ENCODE measurements around the gene RAB44. TPM values are rescaled to one million over a fixed set of nuclear protein-coding genes. Genes with fewer than 3 reads are reported as not detected.
A peak's percentile ranks its signal among the peaks of the same experiment; 100 is the strongest.

The RAB44 gene
- total RNA-seq, 1 donor from 2014 or later = 0.20 TPM

DNA sequence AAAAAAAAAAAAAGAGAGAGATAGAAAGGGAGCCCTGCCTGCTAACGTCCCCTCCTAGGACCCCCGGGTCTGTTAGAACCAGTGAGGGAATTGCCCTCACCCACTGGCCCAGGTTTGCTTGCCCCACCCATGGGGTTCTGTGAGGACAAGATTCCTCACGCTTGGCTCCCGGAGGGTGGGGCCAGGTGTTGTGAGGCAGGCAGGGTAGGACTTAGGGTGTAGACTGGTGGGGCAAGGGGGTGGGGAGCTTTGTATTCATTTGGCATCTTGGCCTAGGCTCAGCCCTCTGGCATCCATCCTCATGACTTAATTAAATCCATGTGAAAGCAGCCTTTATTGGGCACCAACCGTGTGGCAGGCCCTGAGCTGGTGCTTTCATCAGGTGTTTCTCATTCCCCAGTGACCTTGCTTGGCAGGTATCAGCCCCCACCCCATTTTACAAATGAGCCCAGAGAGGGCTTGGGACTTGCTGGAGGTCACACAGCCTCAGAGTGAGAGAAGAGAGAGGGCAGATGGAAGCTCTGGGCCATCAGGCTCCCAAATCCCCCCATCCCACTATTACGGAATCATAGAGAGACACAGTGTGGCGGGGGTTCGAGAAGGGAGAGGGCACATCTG lies 19.0 kb downstream of the RAB44 start:
- no peaks in the 10 kb centered on the region for H3K27me3 Mint-ChIP-seq
- H3K27ac Mint-ChIP-seq = no peak overlapping the region
- TF ChIP-seq, protein P1, sequence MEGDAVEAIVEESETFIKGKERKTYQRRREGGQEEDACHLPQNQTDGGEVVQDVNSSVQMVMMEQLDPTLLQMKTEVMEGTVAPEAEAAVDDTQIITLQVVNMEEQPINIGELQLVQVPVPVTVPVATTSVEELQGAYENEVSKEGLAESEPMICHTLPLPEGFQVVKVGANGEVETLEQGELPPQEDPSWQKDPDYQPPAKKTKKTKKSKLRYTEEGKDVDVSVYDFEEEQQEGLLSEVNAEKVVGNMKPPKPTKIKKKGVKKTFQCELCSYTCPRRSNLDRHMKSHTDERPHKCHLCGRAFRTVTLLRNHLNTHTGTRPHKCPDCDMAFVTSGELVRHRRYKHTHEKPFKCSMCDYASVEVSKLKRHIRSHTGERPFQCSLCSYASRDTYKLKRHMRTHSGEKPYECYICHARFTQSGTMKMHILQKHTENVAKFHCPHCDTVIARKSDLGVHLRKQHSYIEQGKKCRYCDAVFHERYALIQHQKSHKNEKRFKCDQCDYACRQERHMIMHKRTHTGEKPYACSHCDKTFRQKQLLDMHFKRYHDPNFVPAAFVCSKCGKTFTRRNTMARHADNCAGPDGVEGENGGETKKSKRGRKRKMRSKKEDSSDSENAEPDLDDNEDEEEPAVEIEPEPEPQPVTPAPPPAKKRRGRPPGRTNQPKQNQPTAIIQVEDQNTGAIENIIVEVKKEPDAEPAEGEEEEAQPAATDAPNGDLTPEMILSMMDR (IDR thresholded peaks at IDR 0.05) = no peak
- DNase-seq (no peak), ATAC-seq (ENCODE audit: low read depth) (no peak)
- POLR2A ChIA-PET = interaction anchor here (0.6 to 0.7 kb wide), 2 partner anchors 8 to 9 kb away, joined by 5 to 7 read pairs; no protein-coding TSS in a partner anchor
- H3K4me3 Mint-ChIP-seq = no peak overlapping the region
- CTCF ChIA-PET = no interaction called here
- no peaks in the 10 kb centered on the region for H3K36me3 Mint-ChIP-seq (ENCODE audit: low read depth)
- intact Hi-C loops (cut with micrococcal nuclease) = no loop called here
- H3K9me3 Mint-ChIP-seq = no peaks in the 10 kb centered on the region
- H3K4me1 Mint-ChIP-seq = peaks cover 15% of the 10 kb centered on the region

DNA sequence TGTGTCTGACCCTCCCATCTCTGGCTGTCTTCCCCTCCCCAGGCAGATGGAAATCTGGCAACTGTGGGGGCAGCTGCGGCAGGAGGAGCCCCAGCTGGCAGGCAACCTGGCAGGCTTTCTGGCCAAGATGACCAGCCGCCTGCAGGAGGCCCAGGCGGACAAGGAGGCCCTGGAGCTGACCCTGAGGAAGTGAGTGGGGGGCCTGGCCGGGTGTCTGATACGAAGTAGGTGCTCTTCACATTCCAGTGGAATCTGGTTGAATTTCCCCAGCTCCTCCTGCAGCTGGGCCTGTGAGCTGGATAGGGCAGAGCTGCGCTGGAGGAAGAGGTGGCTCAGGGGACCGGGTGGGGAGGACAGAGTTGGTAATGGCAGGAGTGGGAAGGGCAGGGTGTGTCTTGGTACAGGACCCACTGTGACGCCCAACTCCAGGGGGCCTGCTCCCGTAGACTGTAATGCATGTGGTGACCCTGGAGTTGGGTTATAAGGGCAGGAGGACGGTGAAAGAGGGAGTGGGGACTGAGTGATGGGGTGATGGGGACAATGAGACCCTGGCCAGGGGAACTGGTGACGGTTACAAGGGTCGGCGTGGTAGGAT lies 19.7 kb downstream of the RAB44 start:
- Mint-ChIP-seq H3K27ac (no peak overlapping the region), H3K27me3 (no peaks in the 10 kb centered on the region), H3K4me1 (peaks cover 15% of the 10 kb centered on the region), H3K36me3 (ENCODE audit: low read depth) (no peaks in the 10 kb centered on the region), H3K4me3 (no peak overlapping the region), H3K9me3 (no peaks in the 10 kb centered on the region)
- TF ChIP-seq, protein P1 (IDR thresholded peaks at IDR 0.05) = no peak
- ChIA-PET CTCF (no interaction called here), POLR2A (no interaction called here)
- no peak for DNase-seq
- intact Hi-C loops (cut with micrococcal nuclease) = no loop called here
- ATAC-seq (ENCODE audit: low read depth) = no peak

GRCh38 chr6:36717871-36718540 lies 20.4 kb downstream of the RAB44 start:
- Mint-ChIP-seq H3K27ac (no peak overlapping the region), H3K9me3 (no peaks in the 10 kb centered on the region), H3K27me3 (no peaks in the 10 kb centered on the region), H3K36me3 (ENCODE audit: low read depth) (no peaks in the 10 kb centered on the region), H3K4me3 (no peak overlapping the region), H3K4me1 (peaks cover 15% of the 10 kb centered on the region)
- CTCF ChIA-PET = no interaction called here
- TF ChIP-seq, protein P1 (IDR thresholded peaks at IDR 0.05) = no peak
- ATAC-seq (ENCODE audit: low read depth) (no peak), DNase-seq (no peak)
- intact Hi-C loops (cut with micrococcal nuclease) = no loop called here
- POLR2A ChIA-PET = no interaction called here

GRCh38 chr6:36718560-36718959 lies 20.9 kb downstream of the RAB44 start:
- ATAC-seq (ENCODE audit: low read depth) = no peak
- ChIA-PET CTCF (no interaction called here), POLR2A (no interaction called here)
- no peak for DNase-seq
- Mint-ChIP-seq H3K9me3 (no peaks in the 10 kb centered on the region), H3K27me3 (no peaks in the 10 kb centered on the region), H3K27ac (no peak overlapping the region), H3K36me3 (ENCODE audit: low read depth) (no peaks in the 10 kb centered on the region), H3K4me1 (peaks cover 15% of the 10 kb centered on the region), H3K4me3 (no peak overlapping the region)
- TF ChIP-seq, protein P1 (IDR thresholded peaks at IDR 0.05) = no peak
- intact Hi-C loops (cut with micrococcal nuclease) = no loop called here

GRCh38 chr6:36719126-36719525 lies 21.5 kb downstream of the RAB44 start:
- Mint-ChIP-seq H3K4me3 (peak overlapping the region; percentile 3), H3K36me3 (ENCODE audit: low read depth) (no peaks in the 10 kb centered on the region), H3K9me3 (no peaks in the 10 kb centered on the region), H3K27ac (no peak overlapping the region), H3K4me1 (peaks cover 15% of the 10 kb centered on the region), H3K27me3 (no peaks in the 10 kb centered on the region)
- TF ChIP-seq, protein P1 (IDR thresholded peaks at IDR 0.05) = no peak
- intact Hi-C loops (cut with micrococcal nuclease) = no loop called here
- ChIA-PET CTCF (no interaction called here), POLR2A (no interaction called here)
- no peak for ATAC-seq (ENCODE audit: low read depth)
- no peak for DNase-seq

Measured in activated B cell treated with CpG ODN at 0.5 μM for 24 hours (primary cell).